ENCODE measurements around the gene PFAS.

DNA sequence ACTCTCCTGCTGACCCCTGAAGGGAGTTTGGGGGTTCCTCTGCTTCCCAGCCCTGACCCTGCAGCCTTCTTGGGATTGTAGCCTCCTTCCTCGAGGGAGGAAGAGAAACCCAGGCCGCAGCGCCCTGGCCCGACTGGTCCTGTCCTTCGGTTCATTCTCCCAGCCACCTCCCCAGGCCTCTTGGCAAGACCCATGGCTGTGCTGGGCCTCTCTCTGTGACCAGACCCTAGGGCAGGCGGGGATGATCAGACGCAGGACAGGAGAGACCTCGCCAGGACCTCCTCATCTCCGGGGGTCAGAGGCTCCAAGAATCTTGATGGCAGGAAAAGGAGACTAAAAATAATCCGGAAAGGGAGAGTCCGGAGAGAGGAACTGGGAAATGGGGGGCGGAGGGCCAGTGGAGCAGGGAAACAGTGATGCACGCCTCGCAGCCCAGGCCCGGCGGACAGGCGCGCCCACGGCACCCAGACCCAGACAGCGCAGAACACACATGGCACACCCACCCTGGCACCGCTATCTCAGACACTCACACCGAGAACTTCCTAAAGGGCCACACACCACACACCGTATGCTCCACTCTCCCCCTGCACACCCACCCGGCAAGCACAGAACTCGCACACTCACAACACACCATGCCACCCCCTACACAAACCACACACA lies 62.2 kb downstream of the PFAS start:
- TF ChIP-seq, protein P1, sequence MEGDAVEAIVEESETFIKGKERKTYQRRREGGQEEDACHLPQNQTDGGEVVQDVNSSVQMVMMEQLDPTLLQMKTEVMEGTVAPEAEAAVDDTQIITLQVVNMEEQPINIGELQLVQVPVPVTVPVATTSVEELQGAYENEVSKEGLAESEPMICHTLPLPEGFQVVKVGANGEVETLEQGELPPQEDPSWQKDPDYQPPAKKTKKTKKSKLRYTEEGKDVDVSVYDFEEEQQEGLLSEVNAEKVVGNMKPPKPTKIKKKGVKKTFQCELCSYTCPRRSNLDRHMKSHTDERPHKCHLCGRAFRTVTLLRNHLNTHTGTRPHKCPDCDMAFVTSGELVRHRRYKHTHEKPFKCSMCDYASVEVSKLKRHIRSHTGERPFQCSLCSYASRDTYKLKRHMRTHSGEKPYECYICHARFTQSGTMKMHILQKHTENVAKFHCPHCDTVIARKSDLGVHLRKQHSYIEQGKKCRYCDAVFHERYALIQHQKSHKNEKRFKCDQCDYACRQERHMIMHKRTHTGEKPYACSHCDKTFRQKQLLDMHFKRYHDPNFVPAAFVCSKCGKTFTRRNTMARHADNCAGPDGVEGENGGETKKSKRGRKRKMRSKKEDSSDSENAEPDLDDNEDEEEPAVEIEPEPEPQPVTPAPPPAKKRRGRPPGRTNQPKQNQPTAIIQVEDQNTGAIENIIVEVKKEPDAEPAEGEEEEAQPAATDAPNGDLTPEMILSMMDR (IDR thresholded peaks at IDR 0.05): no peak
- TF ChIP-seq USF2 (CRISPR knock-in tag; IDR thresholded peaks at IDR 0.05) (no peak), IRF2 (CRISPR knock-in tag; IDR thresholded peaks at IDR 0.05; ENCODE audit: borderline replicate concordance, low read depth) (no peak), MAX (CRISPR knock-in tag; IDR thresholded peaks at IDR 0.05) (no peak), FOXP4 (CRISPR knock-in tag; IDR thresholded peaks at IDR 0.05) (no peak), FOXK1 (CRISPR knock-in tag; IDR thresholded peaks at IDR 0.05) (no peak), IRF1 (CRISPR knock-in tag; IDR thresholded peaks at IDR 0.05) (no peak), TEAD4 (CRISPR knock-in tag; IDR thresholded peaks at IDR 0.05) (no peak), FOXJ3 (CRISPR knock-in tag; IDR thresholded peaks at IDR 0.05; ENCODE audit: borderline replicate concordance) (no peak), ZNF138 (CRISPR knock-in tag; conservative IDR thresholded peaks at IDR 0.05) (no peak)

All from WTC11 (cell line).